H54 (cell line): Measurements from ENCODE around the gene LRRC1.
A peak's percentile ranks its signal among the peaks of the same experiment; 100 is the strongest.
"Not testable (repeated sequence)": the region's sequence is repeated elsewhere in the genome, so short reads cannot be mapped to it uniquely, and the experiment has no call there.

Experiments used
- DNase-seq: peaks from one replicate; pipeline ENCODE4 v3.0.0; 2011; ENCODE audit warnings: low spot score, mixed read lengths; ENCODE audit not compliant: insufficient read length
- FAIRE-seq: peaks from 3 replicates; lab custom pipeline; 2011; peaks lifted over from hg19 to GRCh38; lab: Jason Lieb, UNC
- POLR2A ChIP-seq: IDR thresholded peaks from 2 replicates; pipeline ENCODE4 v1.6.1; 2011; ENCODE audit warnings: low read depth, mild to moderate bottlenecking, low read length

Gene LRRC1

DNA sequence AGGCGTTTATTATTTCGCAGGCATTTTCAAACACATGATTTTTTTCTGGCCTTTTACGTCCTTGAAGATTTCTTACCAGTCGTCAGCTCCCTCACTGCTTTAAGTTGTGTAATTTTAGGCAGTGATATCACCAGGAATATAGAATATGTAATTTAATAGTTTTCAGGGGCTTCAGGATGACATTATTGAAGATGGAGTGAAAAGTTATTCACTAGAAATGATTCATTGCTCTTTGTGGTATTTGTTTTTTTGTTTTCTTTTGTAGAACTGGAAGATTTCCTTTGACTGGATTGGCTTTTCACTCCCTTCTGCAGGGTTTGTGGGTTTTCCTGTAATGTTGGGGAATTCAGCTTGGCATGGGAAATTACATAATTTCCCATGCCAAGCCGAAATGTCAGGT lies 2.0 kb downstream of the LRRC1 start:
- FAIRE-seq = no peak
- no peak for TF ChIP-seq POLR2A
- DNase-seq = no peak

DNA sequence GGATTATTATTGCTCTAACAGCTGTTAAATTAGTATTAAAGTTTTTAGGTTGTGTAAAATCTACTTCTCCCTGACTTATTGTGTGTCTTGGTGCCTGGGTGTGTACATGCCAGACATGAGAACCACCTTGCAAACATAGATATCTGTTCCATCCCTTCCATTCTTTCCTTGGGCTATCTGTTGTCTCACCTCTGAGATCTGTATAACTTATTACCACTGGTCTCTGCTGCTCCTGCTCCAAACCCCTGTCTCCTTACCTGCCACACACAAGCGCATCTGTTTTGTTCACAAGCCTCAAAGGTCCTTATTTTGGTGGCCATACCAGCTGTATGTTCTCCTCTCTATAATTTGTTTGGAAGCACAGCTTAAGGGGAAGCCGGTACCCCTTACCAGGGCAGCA lies 2.5 kb downstream of the LRRC1 start:
- no peak for TF ChIP-seq POLR2A
- DNase-seq (no peak), FAIRE-seq (no peak)

DNA sequence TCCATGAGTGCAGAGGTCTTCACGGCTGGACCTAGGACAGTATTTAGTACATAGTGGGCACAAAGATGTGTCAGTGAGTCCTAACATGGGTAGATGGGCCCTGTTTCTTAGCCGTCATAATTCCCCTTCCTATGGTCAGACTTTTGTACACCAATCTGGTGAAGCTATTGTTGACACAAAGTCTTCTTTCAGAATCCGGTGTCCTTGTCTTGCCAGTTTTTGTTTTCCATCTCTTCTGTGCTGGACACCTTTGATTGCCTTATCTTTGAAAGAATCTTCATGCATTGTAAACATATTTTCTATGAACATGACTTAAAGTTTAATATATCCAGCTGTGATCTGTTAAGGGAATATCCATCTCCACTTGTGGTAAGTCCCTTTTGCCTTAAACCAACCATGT lies 4.5 kb downstream of the LRRC1 start:
- no peak for FAIRE-seq
- no peak for DNase-seq
- no peak for TF ChIP-seq POLR2A

DNA sequence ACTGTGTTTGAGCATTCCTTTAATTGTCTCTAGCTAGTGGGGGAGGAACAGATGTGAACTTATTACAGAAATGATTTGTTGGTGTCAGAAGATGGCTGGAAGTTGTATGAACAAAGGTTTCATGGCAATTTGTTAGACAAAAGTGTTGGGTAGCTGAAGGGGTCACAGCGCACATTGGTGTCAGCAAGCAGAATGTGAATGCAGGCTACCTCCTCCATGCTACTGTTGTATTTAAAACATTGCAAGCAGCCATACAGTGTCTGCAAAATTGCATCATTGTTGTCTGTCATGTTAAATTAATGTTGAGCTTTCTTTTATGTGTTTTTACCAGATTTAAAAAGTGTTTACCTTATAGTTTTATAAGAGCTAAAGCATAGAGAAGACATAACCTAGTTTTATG lies 6.2 kb downstream of the LRRC1 start:
- no peak for TF ChIP-seq POLR2A
- FAIRE-seq (no peak), DNase-seq (no peak)

DNA sequence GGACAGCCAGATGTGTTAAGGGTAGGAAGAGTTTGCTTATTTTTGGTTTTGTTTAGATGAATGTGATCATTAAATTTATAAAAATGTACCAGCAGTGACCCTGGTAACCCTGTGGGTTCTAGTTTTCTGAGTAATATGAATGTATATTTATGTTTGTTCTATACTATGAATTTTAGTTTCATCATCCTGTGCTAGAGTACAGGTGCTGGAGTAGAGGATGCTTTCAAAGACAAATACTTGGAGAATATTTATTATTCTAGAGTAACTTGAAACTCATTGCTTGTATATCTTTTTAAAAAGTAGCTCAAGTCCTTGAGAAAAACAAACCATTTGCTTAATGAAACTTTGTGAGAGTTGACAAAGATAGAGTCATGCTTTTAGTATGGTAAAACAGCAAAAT lies 7.8 kb downstream of the LRRC1 start:
- no peak for TF ChIP-seq POLR2A
- DNase-seq (no peak), FAIRE-seq (no peak)

DNA sequence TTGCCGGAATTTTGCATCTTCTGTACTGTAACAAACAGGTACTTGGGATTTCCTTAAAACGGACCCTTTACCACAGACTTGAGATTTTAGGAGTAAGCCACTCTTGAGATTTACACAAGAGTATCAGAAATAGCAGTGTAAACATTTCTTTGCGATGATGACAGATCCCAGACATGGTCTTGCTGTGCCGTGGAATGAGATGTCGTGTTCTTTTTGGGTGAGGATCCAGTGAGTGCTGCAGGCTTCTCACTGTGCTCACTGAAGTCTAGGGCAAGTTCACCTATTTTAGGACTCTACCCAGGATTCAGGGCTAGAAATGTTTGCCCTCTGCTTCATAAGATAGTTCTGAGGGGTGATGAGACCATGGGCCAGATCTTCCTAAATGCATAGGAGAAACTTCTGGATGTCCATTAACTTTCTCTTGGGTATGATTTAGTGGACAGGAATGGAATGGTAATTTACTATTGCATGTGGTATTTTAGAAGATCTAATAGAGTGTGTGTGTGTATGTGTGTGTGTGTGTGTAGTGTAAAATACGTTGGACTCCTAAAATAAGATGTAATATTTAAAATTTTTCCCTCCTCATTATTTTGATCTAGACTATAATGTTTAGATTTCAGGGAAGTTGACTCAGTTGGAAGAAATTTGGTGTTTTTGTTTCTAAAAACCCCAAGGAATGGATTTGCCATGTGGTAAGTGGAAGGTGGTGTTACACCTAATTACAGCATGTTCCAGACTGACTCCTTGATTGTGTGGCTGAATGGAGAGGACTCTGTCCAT lies 8.5 kb downstream of the LRRC1 start:
- no peak for DNase-seq
- TF ChIP-seq POLR2A = no peak
- no peak for FAIRE-seq

DNA sequence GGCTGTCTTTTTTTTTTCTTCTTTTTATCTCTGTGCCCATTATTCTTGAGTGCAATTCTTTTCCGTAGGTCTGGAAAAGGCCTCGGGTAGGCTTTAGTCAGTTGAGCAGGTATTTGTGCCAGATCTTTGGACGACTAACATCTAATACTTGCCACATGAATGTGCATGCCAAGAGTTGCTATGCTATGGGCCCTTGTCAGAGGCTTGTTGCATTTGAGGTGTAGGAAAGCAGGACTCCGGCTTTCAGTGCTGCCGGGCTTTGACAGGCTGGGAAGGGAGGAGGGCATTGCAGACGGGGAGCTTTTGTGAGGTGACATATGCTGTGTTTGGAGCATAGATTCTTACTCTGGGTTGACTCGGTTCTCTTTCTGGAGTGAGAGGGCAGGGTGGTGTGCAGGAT lies 10.2 kb downstream of the LRRC1 start:
- DNase-seq (no peak), FAIRE-seq (no peak)
- TF ChIP-seq POLR2A = no peak

DNA sequence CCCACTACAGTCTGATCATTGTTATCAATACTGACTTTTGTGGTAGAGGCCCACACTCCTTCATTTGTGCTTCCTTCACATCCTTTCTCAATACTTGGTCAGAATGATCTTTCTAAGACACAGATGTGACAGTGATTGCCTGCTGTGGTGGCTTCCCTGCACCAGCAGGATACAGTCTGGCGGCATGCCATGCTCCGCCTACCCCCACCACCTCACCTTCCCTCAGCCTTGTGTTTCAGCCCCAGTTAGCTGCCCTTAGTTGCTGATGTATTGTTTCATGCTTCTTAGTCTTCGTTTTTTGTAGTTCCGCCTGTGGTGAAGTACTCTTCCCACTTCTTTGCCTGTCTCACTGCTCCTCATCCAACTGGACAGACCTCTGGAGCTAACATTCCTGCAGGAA lies 10.9 kb downstream of the LRRC1 start:
- DNase-seq (no peak), FAIRE-seq (no peak)
- TF ChIP-seq POLR2A = no peak

DNA sequence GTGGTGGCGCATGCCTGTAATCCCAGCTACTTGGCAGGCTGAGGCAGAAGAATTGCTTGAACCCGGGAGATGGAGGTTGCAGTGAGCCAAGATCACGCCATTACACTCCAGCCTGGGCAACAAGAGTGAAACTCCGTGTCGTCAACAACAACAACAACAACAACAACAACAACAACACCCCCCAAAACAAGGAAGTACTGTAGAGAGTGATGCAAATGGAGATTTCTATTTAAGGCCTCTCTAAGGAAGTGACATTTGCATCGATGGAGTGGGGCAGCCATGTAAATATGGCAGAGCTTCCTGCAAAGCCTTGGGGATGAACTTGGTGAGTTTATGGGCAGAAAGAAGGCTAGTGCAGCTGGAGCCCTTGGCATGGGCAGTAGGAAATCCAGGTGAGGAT lies 12.8 kb downstream of the LRRC1 start:
- DNase-seq, FAIRE-seq: not testable (repeated sequence)

DNA sequence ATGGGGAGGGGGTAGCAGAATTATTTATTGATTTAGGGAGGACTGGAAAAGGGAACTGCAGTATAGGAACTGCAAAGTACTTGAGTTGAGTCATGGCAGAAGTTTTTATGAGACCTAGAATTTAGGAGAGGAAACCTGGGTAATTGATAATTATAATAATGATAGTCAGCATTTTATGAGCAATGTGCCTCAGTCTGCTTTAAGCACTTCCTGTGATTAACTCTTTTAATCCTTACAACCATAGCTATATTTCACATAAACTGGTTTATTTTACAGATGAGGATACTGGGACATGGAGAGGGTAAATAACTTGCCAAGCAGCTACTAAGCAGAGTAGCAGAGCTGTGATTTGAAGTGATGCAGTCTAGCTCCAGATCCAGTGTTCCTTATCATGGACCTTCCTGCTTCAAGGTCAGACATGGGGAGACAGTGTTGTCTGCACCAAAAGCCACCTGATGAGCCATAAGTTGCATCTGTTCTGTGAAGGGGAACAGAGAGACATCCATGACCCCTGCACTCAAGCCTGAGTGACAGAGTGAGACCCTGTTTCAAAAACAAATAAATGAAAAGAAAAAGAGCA lies 13.6 kb downstream of the LRRC1 start:
- FAIRE-seq (no peak), DNase-seq (no peak)
- no peak for TF ChIP-seq POLR2A

DNA sequence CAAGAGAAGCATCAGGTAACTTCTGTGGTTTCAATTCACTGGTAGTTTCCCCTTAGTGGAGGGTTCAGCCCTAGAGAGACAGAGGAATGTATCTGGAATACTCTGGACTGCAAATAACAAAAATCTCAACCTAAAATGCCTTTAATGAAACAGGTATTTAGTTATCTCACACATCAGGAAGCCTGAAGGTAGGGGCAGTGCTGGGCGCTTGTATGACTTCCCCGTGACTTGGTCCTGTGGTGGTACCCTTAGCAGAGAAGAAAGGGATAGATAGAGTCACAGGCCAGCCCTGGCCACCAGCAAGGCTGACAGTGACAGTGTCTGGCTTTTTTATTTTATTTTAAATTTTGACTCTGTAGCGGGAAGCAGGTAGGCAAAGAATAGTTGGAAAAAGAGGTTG lies 14.9 kb downstream of the LRRC1 start:
- no peak for TF ChIP-seq POLR2A
- DNase-seq (no peak), FAIRE-seq (no peak)

DNA sequence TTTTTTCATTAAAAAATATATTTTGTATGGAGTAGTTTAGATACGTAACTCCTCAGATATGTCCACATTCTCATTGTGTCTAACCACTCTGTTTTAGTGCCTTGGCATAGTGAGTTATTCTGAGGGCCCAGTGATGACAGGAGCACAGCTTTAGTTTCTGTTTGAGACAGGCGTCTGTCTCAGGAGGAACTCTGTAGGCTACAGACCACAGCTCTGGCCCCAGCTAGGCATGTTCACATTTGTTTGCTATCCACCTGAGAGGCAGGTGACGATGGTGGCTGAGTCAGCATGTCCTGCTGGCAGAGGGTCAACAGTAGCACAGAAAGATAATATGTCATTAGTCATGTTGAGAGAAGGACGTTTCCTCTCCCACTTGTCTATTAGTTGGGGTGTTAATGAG lies 16.3 kb downstream of the LRRC1 start:
- no peak for DNase-seq
- FAIRE-seq = no peak
- TF ChIP-seq POLR2A = no peak

DNA sequence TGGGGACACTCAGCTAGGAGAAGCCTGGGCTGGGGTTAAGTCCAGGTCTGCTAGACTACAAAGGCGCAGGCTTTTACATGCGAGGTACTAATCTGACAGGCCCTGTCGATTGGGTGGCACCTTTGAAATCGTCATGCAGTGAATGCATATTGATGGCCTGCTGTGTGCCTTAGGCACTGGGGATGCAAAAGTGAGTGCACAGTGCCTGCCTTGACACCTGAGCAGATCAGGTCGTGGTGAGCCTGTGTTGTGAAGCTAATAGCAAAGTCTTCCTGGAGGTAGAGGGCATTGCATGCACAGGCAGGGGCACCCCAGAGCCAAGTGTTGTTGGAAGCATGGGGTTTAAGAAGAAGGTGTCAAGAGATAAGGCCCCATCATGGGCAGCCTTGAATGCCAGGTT lies 16.9 kb downstream of the LRRC1 start:
- no peak for DNase-seq
- no peak for TF ChIP-seq POLR2A
- no peak for FAIRE-seq

DNA sequence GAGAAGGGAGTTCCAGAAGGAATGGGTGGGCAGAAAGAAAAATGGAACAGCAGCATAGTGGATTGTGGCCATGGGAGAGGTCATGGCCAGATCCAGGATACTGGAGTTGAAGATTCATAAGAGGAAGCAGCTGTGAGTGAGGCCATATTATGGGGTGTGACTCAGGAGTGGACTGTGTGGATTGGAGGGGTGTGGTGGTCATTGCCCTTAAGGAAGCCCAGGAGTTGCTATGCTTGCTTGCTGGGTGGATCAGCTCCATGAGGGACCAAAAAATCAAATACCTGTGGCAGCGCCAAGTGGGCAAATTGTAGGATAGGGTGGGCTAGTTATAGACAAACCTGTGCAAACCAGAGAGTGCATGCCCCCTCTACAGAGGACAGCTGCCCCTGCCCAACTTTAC lies 18.3 kb downstream of the LRRC1 start:
- no peak for TF ChIP-seq POLR2A
- DNase-seq (peak; percentile 42), FAIRE-seq (no peak)

DNA sequence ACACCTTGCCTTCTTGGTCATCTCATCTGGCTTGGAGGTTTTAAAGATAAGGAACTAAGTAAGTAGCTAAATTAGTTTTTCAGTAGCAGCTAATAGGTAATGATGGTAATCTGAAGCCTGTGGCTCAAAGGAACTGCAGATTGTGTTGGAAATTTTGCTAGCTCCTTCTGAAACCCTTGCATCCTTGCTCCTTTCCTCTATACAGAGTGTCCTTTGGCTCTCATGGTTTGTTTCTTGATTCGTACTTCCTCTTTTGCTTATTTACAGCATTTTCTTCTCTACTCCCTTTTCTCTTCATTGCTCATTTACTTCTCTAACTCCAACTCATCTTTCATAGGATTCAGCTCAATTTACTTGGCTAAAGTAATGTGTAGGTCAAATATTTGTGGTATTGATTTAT lies 19.0 kb downstream of the LRRC1 start:
- DNase-seq = no peak
- no peak for FAIRE-seq
- no peak for TF ChIP-seq POLR2A
